MM.1S (cell line): Measurements from ENCODE around the gene MVB12B.

Source experiments
- DNase-seq: peaks from one replicate; pipeline ENCODE4 v3.0.0-alpha.2; 2015
- H2AFZ ChIP-seq: fragments of 300-600 bp; sonication (generic); 2 replicates; pipeline ENCODE4 v1.6.0; 2016; ENCODE audit warnings: antibody characterized with exemption, low read length
- H3F3A ChIP-seq: fragments of 300-600 bp; sonication (generic); 2 replicates; pipeline ENCODE4 v1.6.1; 2016; ENCODE audit warnings: mild to moderate bottlenecking, antibody characterized with exemption, low read length, moderate library complexity, mixed read lengths; ENCODE audit not compliant: insufficient read depth
- H3K27ac ChIP-seq: fragments of 300-600 bp; sonication (generic); 2 replicates; pipeline ENCODE4 v1.5.1; 2016; ENCODE audit warnings: mild to moderate bottlenecking, low read length
- H3K27me3 ChIP-seq: fragments of 300-600 bp; sonication (generic); replicated peaks from 2 replicates; pipeline ENCODE4 v1.6.0; 2016; ENCODE audit warnings: low read length; ENCODE audit not compliant: insufficient read depth
- H3K36me3 ChIP-seq: fragments of 300-600 bp; sonication (generic); replicated peaks from 2 replicates; pipeline ENCODE4 v1.6.1; 2016; ENCODE audit warnings: mild to moderate bottlenecking, low read length, mixed read lengths; ENCODE audit not compliant: insufficient read depth
- H3K4me1 ChIP-seq: fragments of 300-600 bp; sonication (generic); 2 replicates; pipeline ENCODE4 v1.6.1; 2016; ENCODE audit warnings: low read length, mixed read lengths
- H3K4me2 ChIP-seq: fragments of 300-600 bp; sonication (generic); 2 replicates; pipeline ENCODE4 v1.6.0; 2016; ENCODE audit warnings: low read depth, low read length
- H3K4me3 ChIP-seq: fragments of 300-600 bp; sonication (generic); 2 replicates; pipeline ENCODE4 v1.5.1; 2016; ENCODE audit warnings: low read length, mixed read lengths
- H3K79me2 ChIP-seq: fragments of 300-600 bp; sonication (generic); 2 replicates; pipeline ENCODE4 v1.6.1; 2016; ENCODE audit warnings: mixed run types, low read length, mixed read lengths
- H3K9ac ChIP-seq: fragments of 300-600 bp; sonication (generic); 2 replicates; pipeline ENCODE4 v1.6.1; 2016; ENCODE audit warnings: low read length, mixed read lengths
- H3K9me2 ChIP-seq: fragments of 300-600 bp; sonication (generic); replicated peaks from 2 replicates; pipeline ENCODE4 v1.6.1; 2016; ENCODE audit warnings: mild to moderate bottlenecking, low read length, mixed read lengths; ENCODE audit not compliant: insufficient read depth
- H3K9me3 ChIP-seq: fragments of 300-600 bp; sonication (generic); replicated peaks from 2 replicates; pipeline ENCODE4 v1.6.1; 2016; ENCODE audit warnings: mild to moderate bottlenecking, low read length, mixed read lengths; ENCODE audit not compliant: insufficient read depth
- H4K20me1 ChIP-seq: fragments of 300-600 bp; sonication (generic); 2 replicates; pipeline ENCODE4 v1.6.1; 2016; ENCODE audit warnings: mild to moderate bottlenecking, low read length, moderate library complexity, mixed read lengths; ENCODE audit not compliant: insufficient read depth
- CTCF ChIP-seq: fragments of 300-600 bp; sonication (generic); IDR thresholded peaks from 2 replicates; pipeline ENCODE4 v1.5.1; 2016; ENCODE audit warnings: antibody characterized with exemption, low read length, mixed read lengths
- EZH2 ChIP-seq: fragments of 300-600 bp; sonication (generic); optimal IDR thresholded peaks from 2 replicates; pipeline ENCODE3; 2017; ENCODE audit warnings: low read depth, mild to moderate bottlenecking, antibody characterized with exemption, low read length, mixed read lengths
- EZH2phosphoT487 ChIP-seq: fragments of 300-600 bp; sonication (generic); IDR thresholded peaks from 2 replicates; pipeline ENCODE4 v1.6.1; 2018; ENCODE audit warnings: antibody characterized with exemption, low read length

The MVB12B gene

DNA sequence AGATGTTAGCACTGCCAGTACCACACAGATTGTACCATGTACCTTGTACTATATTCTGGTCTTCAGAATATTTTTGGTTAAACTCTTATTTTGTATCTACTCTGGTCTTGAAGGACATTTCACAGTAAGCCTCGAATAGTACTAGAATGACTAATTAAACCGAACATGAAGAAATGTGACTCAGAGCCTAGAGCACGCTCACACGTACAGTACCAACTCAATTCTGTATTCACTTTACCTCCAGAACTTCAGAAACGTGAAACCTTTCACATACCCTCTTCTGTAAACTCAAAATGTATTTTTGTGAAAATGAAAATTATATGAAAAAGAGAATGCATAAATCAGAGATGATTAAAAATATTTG is 112.8 kb downstream of the MVB12B start:
- Histone ChIP-seq H3K79me2 (no peaks in the 10 kb centered on the region), H3K4me1 (no peaks in the 10 kb centered on the region), H3F3A (no peaks in the 10 kb centered on the region), H2AFZ (no peak overlapping the region), H3K9me2 (no peaks in the 10 kb centered on the region), H3K4me2 (no peak overlapping the region), H4K20me1 (no peaks in the 10 kb centered on the region), H3K4me3 (no peak overlapping the region), H3K27me3 (no peaks in the 10 kb centered on the region), H3K36me3 (no peaks in the 10 kb centered on the region), H3K27ac (no peak overlapping the region), H3K9me3 (no peaks in the 10 kb centered on the region), H3K9ac (no peak overlapping the region)
- no peak for DNase-seq
- TF ChIP-seq EZH2phosphoT487 = no peak
- TF ChIP-seq CTCF = no peak
- no peak for TF ChIP-seq EZH2

- Histone ChIP-seq H3F3A (no peaks in the 10 kb centered on the region), H3K9ac (no peak overlapping the region), H3K36me3 (no peaks in the 10 kb centered on the region), H3K9me3 (no peaks in the 10 kb centered on the region), H3K79me2 (no peaks in the 10 kb centered on the region), H3K9me2 (no peaks in the 10 kb centered on the region), H3K4me2 (no peak overlapping the region), H3K27ac (no peak overlapping the region), H2AFZ (no peak overlapping the region), H3K27me3 (no peaks in the 10 kb centered on the region), H4K20me1 (no peaks in the 10 kb centered on the region), H3K4me3 (no peak overlapping the region), H3K4me1 (no peaks in the 10 kb centered on the region)
- TF ChIP-seq EZH2phosphoT487 = no peak
- no peak for TF ChIP-seq EZH2
- no peak for TF ChIP-seq CTCF
- DNase-seq = no peak
These were observed 113.4 kb downstream of the MVB12B start for GRCh38 chr9:126439883-126440653.

GRCh38 chr9:126440940-126441339 is 114.3 kb downstream of the MVB12B start:
- H2AFZ ChIP-seq = no peak overlapping the region
- no peak overlapping the region for H3K4me2 ChIP-seq
- no peaks in the 10 kb centered on the region for H3K79me2 ChIP-seq
- no peaks in the 10 kb centered on the region for H3K4me1 ChIP-seq
- no peaks in the 10 kb centered on the region for H3K9me2 ChIP-seq
- H3K9ac ChIP-seq = no peak overlapping the region
- no peaks in the 10 kb centered on the region for H3K9me3 ChIP-seq
- DNase-seq = no peak
- no peak overlapping the region for H3K27ac ChIP-seq
- no peak overlapping the region for H3K4me3 ChIP-seq
- no peak for TF ChIP-seq EZH2
- no peak for TF ChIP-seq EZH2phosphoT487
- TF ChIP-seq CTCF = no peak
- no peaks in the 10 kb centered on the region for H4K20me1 ChIP-seq
- no peaks in the 10 kb centered on the region for H3K36me3 ChIP-seq
- no peaks in the 10 kb centered on the region for H3K27me3 ChIP-seq
- H3F3A ChIP-seq = no peaks in the 10 kb centered on the region
